Globus pallidus (tissue), 1 donor: Measurements from ENCODE around the gene HPCAL1.

Experiments
- DNase-seq: peaks from one replicate; pipeline ENCODE4 v3.0.0-alpha.2; 2015; ENCODE audit warnings: low spot score

HPCAL1 gene

GRCh38 chr2:10466801-10467200 lies 164.1 kb downstream of the HPCAL1 start:
- no peak for DNase-seq

GRCh38 chr2:10467401-10467800 lies 164.7 kb downstream of the HPCAL1 start:
- DNase-seq = no peak

GRCh38 chr2:10469301-10469700 lies 166.6 kb downstream of the HPCAL1 start:
- DNase-seq = no peak

- DNase-seq = no peak
Observed at GRCh38 chr2:10469955-10470608, 167.4 kb downstream of the HPCAL1 start.

GRCh38 chr2:10471046-10471571 lies 168.4 kb downstream of the HPCAL1 start:
- no peak for DNase-seq

- no peak for DNase-seq
Observed at GRCh38 chr2:10471955-10472354, 169.3 kb downstream of the HPCAL1 start.

GRCh38 chr2:10473121-10473756 lies 170.5 kb downstream of the HPCAL1 start:
- no peak for DNase-seq

GRCh38 chr2:10475221-10475722 lies 172.6 kb downstream of the HPCAL1 start:
- DNase-seq = no peak

- no peak for DNase-seq
Observed at GRCh38 chr2:10475811-10476660, 173.3 kb downstream of the HPCAL1 start.

- DNase-seq = no peak
Observed at GRCh38 chr2:10476723-10477442, 174.2 kb downstream of the HPCAL1 start.
